A549 (cell line): Measurements from ENCODE around the gene EDEM1. TPM values are rescaled to one million over a fixed set of nuclear protein-coding genes. Genes with fewer than 3 reads are reported as not detected.

ENCODE experiments used
- ATAC-seq, 2 experiments: fragments of 200-7000 bp in 1 of 2; fragments of >200 bp in 1 of 2; cut with Nextera tagmentation in 1 of 2; cut with Tn5 transposase in 1 of 2; 3 replicates each; pipeline versions ENCODE4 v1.8.0 to v1.9.1; 2018 to 2020; ENCODE audit warnings: mild to moderate bottlenecking in 1 of 2, moderate library complexity in 1 of 2
- CTCF ChIA-PET: fragments of 300-600 bp; sonication (Branson Sonifier 250); formaldehyde crosslinking; extraction: SDS; loops from one replicate; lab custom pipeline; 2021; ENCODE audit warnings: antibody characterized with exemption, inconsistent platforms; lab: Yijun Ruan, JAX
- POLR2A ChIA-PET: fragments of 350-600 bp; formaldehyde crosslinking; extraction: SDS; loops from one replicate; lab custom pipeline; 2021; ENCODE audit warnings: antibody characterized with exemption, inconsistent platforms; lab: Yijun Ruan, JAX
- DNase-seq, 2 experiments: peaks; one replicate each; pipeline versions ENCODE4 v3.0.0 to v3.0.0-alpha.2; 2011 to 2016; ENCODE audit warnings: low read depth in 1 of 2, low spot score in 1 of 2
- FAIRE-seq: peaks from 2 replicates; lab custom pipeline; 2011; peaks lifted over from hg19 to GRCh38; lab: Jason Lieb, UNC
- H3K27ac ChIP-seq, 2 experiments: fragments of >200 bp; sonication (Bioruptor Twin); formaldehyde crosslinking; 3 replicates each; pipeline ENCODE4 v1.5.1; 2016 to 2017
- H3K4me1 ChIP-seq: fragments of >200 bp; sonication (Bioruptor Twin); formaldehyde crosslinking; 3 replicates; pipeline ENCODE4 v1.6.1; 2016
- H3K4me2 ChIP-seq: fragments of >200 bp; sonication (Bioruptor Twin); formaldehyde crosslinking; 3 replicates; pipeline ENCODE4 v1.6.1; 2016
- H3K4me3 ChIP-seq: fragments of >200 bp; sonication (Bioruptor Twin); formaldehyde crosslinking; 3 replicates; pipeline ENCODE4 v1.5.1; 2016
- H3K9me3 ChIP-seq: fragments of >200 bp; sonication (Bioruptor Twin); formaldehyde crosslinking; 3 replicates; pipeline ENCODE4 v1.6.1; 2016
- BCL3 ChIP-seq: fragments of >200 bp; sonication (Bioruptor Twin); formaldehyde crosslinking; IDR thresholded peaks from 3 replicates; pipeline ENCODE4 v1.6.1; 2016
- ELK1 ChIP-seq: fragments of 150-350 bp; IDR thresholded peaks from 2 replicates; pipeline ENCODE4 v1.6.1; 2014; ENCODE audit warnings: low read depth, mild to moderate bottlenecking, low read length
- ESRRA ChIP-seq: fragments of 150-350 bp; IDR thresholded peaks from 2 replicates; pipeline ENCODE4 v1.6.1; 2014; ENCODE audit warnings: mild to moderate bottlenecking, low read length, borderline replicate concordance
- FOXS1 ChIP-seq: fragments of 250-450 bp; sonication (Bioruptor Pico); IDR thresholded peaks from 2 replicates; pipeline ENCODE4 v1.5.0; 2020; ENCODE audit warnings: mild to moderate bottlenecking, moderate library complexity
- GATA3 ChIP-seq: IDR thresholded peaks from 2 replicates; pipeline ENCODE4 v1.6.1; 2012; ENCODE audit warnings: borderline replicate concordance
- HDAC2 ChIP-seq: fragments of 200-600 bp; sonication (generic); IDR thresholded peaks from 2 replicates; pipeline ENCODE4 v1.6.1; 2016
- HMGXB4 ChIP-seq: fragments of 250-450 bp; sonication (Bioruptor Pico); IDR thresholded peaks from 2 replicates; pipeline ENCODE4 v1.5.0; 2021; ENCODE audit warnings: mild to moderate bottlenecking, moderate library complexity, borderline replicate concordance
- HOXA7 ChIP-seq: fragments of 250-450 bp; sonication (Bioruptor Pico); IDR thresholded peaks from 2 replicates; pipeline ENCODE4 v1.5.0; 2020; ENCODE audit warnings: mild to moderate bottlenecking, moderate library complexity
- KDM1A ChIP-seq: fragments of 200-600 bp; sonication (generic); IDR thresholded peaks from 2 replicates; pipeline ENCODE4 v1.6.1; 2016; ENCODE audit warnings: low read depth, mild to moderate bottlenecking
- MAFK ChIP-seq: fragments of 450-650 bp; IDR thresholded peaks from 2 replicates; pipeline ENCODE4 v1.6.1; 2014; ENCODE audit not compliant: partially characterized antibody
- MAZ ChIP-seq: fragments of 150-350 bp; IDR thresholded peaks from 2 replicates; pipeline ENCODE4 v1.6.1; 2014; ENCODE audit warnings: antibody characterized with exemption, low read depth, low read length, borderline replicate concordance
- MYC ChIP-seq: IDR thresholded peaks from 2 replicates; pipeline ENCODE4 v1.6.1; 2012; ENCODE audit warnings: mild to moderate bottlenecking, inconsistent platforms, low read length, improper control_type of control experiment, borderline replicate concordance
- NFE2L2 ChIP-seq: fragments of 150-350 bp; conservative IDR thresholded peaks from 2 replicates; pipeline ENCODE4 v1.6.1; 2014; ENCODE audit warnings: low read length
- NPAS2 ChIP-seq: fragments of 250-450 bp; sonication (Bioruptor Pico); IDR thresholded peaks from 2 replicates; pipeline ENCODE4 v1.8.0; 2022; ENCODE audit warnings: mild to moderate bottlenecking, moderate library complexity, borderline replicate concordance
- NR3C1 ChIP-seq: fragments of >200 bp; sonication (Bioruptor Twin); formaldehyde crosslinking; IDR thresholded peaks from 3 replicates; pipeline ENCODE4 v1.6.1; 2017
- PHF8 ChIP-seq: fragments of 200-600 bp; sonication (generic); IDR thresholded peaks from 2 replicates; pipeline ENCODE4 v1.6.1; 2016; ENCODE audit warnings: low read depth, mild to moderate bottlenecking, antibody characterized with exemption, moderate library complexity, borderline replicate concordance
- POLR2AphosphoS2 ChIP-seq: conservative IDR thresholded peaks from 2 replicates; pipeline ENCODE4 v1.6.1; 2012; ENCODE audit warnings: low read length, improper control_type of control experiment, inconsistent platforms
- RAD21 ChIP-seq, 2 experiments: fragments of >200 bp in 1 of 2; sonication (Bioruptor Twin) in 1 of 2; formaldehyde crosslinking in 1 of 2; IDR thresholded peaks in 1 of 2; conservative IDR thresholded peaks in 1 of 2; 2 replicates in 1 of 2; 3 replicates in 1 of 2; pipeline ENCODE4 v1.6.1; 2012 to 2018; ENCODE audit warnings: inconsistent platforms in 1 of 2
- RFX5 ChIP-seq: fragments of 450-650 bp; IDR thresholded peaks from 2 replicates; pipeline ENCODE4 v1.7.1; 2014; ENCODE audit warnings: antibody characterized with exemption, mild to moderate bottlenecking, moderate library complexity
- SMC3 ChIP-seq: fragments of >200 bp; sonication (Bioruptor Twin); formaldehyde crosslinking; IDR thresholded peaks from 3 replicates; pipeline ENCODE4 v1.6.1; 2018; ENCODE audit warnings: inconsistent platforms
- SREBF2 ChIP-seq: fragments of 450-650 bp; IDR thresholded peaks from 2 replicates; pipeline ENCODE4 v1.6.1; 2014; ENCODE audit warnings: mild to moderate bottlenecking, moderate library complexity
- USF2 ChIP-seq: fragments of 450-650 bp; IDR thresholded peaks from 2 replicates; pipeline ENCODE4 v1.6.1; 2014; ENCODE audit warnings: antibody characterized with exemption
- ZNF302 ChIP-seq: fragments of 250-450 bp; sonication (Bioruptor Pico); IDR thresholded peaks from 2 replicates; pipeline ENCODE4 v1.9.0; 2021; ENCODE audit warnings: inconsistent platforms, mild to moderate bottlenecking, moderate library complexity
- WGBS: methylation state at CpG from one replicate; pipeline ENCODE4 v1.1.6; 2017; ENCODE audit errors: missing lambda C conversion rate; 5-methylcytosine and 5-hydroxymethylcytosine counted together
- polyA plus RNA-seq, 4 experiments: library from polyadenylated mRNA; depleted of rRNA in 3 of 4; stranded (reverse); fragments of >200 nt; fragmentation: RNase III in 1 of 4; extraction: RNeasy Plus Mini Kit Qiagen cat#74134 plus additional on column Dnase treatment in 1 of 4; gene quantifications; 2 replicates in 3 of 4; 3 replicates in 1 of 4; pipeline ENCODE4 v1.2.3, GENCODE V29; 2011 to 2017

EDEM1 gene
- polyA plus RNA-seq, 2 of the 4 experiments (the other 2 are of a cell fraction) = 16.3 to 40.9 TPM

- Histone ChIP-seq H3K9me3 (no peaks in the 10 kb centered on the region), H3K27ac (no peak overlapping the region), H3K4me3 (no peak overlapping the region), H3K4me1 (no peaks in the 10 kb centered on the region), H3K4me2 (no peak overlapping the region)
- 57% methylated on average over 5 of the region's 5 CpGs for WGBS
- ChIA-PET CTCF (no interaction called here), POLR2A (no interaction called here)
- no peak for FAIRE-seq
- DNase-seq = no peak
- TF ChIP-seq POLR2AphosphoS2 (no peak), BCL3 (no peak)
- peak; percentile 26 to 60; a peak in 3 of 6 replicates for ATAC-seq
Measured at GRCh38 chr3:5238545-5238944, 51.0 kb downstream of the EDEM1 start.

- no peak overlapping the region for H3K27ac ChIP-seq
- FAIRE-seq (no peak), DNase-seq (no peak), ATAC-seq (no peak)
- POLR2A ChIA-PET = no interaction called here
- no peak overlapping the region for H3K4me3 ChIP-seq
- no peaks in the 10 kb centered on the region for H3K4me1 ChIP-seq
- CTCF ChIA-PET = no interaction called here
- peaks cover 4% of the 10 kb centered on the region; the same call in 1 of the 3 replicates for H3K9me3 ChIP-seq
- H3K4me2 ChIP-seq = no peak overlapping the region
- TF ChIP-seq RAD21 (conservative IDR thresholded peaks at IDR 0.05 in 1 of 2, IDR thresholded peaks at IDR 0.05 in 1 of 2) = no peak
- TF ChIP-seq NFE2L2 = no peak
- no peak for TF ChIP-seq NPAS2 (CRISPR knock-in tag)
- no peak for TF ChIP-seq GATA3
- no peak for TF ChIP-seq HOXA7 (CRISPR knock-in tag)
- no peak for TF ChIP-seq HMGXB4 (CRISPR knock-in tag)
- no peak for TF ChIP-seq ZNF302 (CRISPR knock-in tag)
- no peak for TF ChIP-seq BCL3
- TF ChIP-seq MAZ = no peak
- no peak for TF ChIP-seq USF2
- TF ChIP-seq MYC = no peak
- TF ChIP-seq MAFK = no peak
- 23% methylated on average over 4 of the region's 4 CpGs for WGBS
Measured at GRCh38 chr3:5239602-5240001, 52.1 kb downstream of the EDEM1 start.

GRCh38 chr3:5240740-5241139 lies 53.2 kb downstream of the EDEM1 start:
- no peak overlapping the region for H3K4me2 ChIP-seq
- no peak for FAIRE-seq
- H3K27ac ChIP-seq = no peak overlapping the region
- H3K4me3 ChIP-seq = no peak overlapping the region
- no peak for DNase-seq
- TF ChIP-seq FOXS1 (CRISPR knock-in tag) (no peak), ESRRA (no peak), HOXA7 (CRISPR knock-in tag) (no peak), PHF8 (no peak), KDM1A (no peak), HDAC2 (no peak), HMGXB4 (CRISPR knock-in tag) (no peak), RFX5 (no peak), SMC3 (no peak), GATA3 (no peak), ELK1 (no peak), SREBF2 (no peak), MAZ (no peak), NR3C1 (no peak)
- TF ChIP-seq, all 56 proteins: peak for 0
- WGBS = 18% methylated on average over 1 of the region's 1 CpG
- Histone ChIP-seq H3K9me3 (peaks cover 4% of the 10 kb centered on the region; the same call in 1 of the 3 replicates), H3K4me1 (no peaks in the 10 kb centered on the region)
- ChIA-PET CTCF (interaction anchor here (0.9 kb wide), 1 partner anchor 14 kb away, joined by 3 read pairs; no protein-coding TSS in a partner anchor), POLR2A (no interaction called here)
- ATAC-seq = no peak
